NCI-H2171 treated with DMSO at 0.1 percent for 48 hours (cell line): ENCODE data around the gene WFIKKN2.
"Not testable (repeated sequence)": the region's sequence is repeated elsewhere in the genome, so short reads cannot be mapped to it uniquely, and the experiment has no call there.

Experiments
- DNase-seq: peaks from one replicate; lab custom pipeline; 2025; lab: John Stamatoyannopoulos, UW

Gene WFIKKN2

GRCh38 chr17:50855708-50856330 lies 20.4 kb downstream of the WFIKKN2 start:
- DNase-seq, result no peak

GRCh38 chr17:50856431-50856830 lies 21.0 kb downstream of the WFIKKN2 start:
- DNase-seq, result no peak

GRCh38 chr17:50858486-50859225 lies 23.3 kb downstream of the WFIKKN2 start:
- DNase-seq, result no peak

DNA sequence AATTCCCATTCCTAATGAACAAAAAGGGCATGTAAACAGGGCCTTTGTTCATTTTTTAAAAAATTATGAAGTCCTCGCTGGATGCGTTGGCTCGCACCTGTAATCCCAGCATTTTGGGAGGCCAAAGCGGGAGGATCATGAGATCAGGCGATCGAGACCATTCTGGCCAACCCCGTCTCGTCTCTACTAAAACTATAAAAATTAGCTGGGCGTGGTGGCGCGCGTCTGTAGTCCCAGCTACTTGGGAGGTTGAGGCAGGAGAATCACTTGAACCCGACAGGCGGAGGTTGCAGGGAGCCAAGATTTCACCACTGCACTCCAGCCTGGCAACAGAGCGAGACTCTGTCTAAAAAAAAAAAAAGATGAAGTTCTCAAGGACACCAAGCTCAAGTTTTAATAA lies 24.3 kb downstream of the WFIKKN2 start:
- DNase-seq, result not testable (repeated sequence)

- DNase-seq, result no peak
Measured at GRCh38 chr17:50861334-50861676, 25.9 kb downstream of the WFIKKN2 start.

- no peak for DNase-seq
Measured at GRCh38 chr17:50861822-50862528, 26.6 kb downstream of the WFIKKN2 start.

DNA sequence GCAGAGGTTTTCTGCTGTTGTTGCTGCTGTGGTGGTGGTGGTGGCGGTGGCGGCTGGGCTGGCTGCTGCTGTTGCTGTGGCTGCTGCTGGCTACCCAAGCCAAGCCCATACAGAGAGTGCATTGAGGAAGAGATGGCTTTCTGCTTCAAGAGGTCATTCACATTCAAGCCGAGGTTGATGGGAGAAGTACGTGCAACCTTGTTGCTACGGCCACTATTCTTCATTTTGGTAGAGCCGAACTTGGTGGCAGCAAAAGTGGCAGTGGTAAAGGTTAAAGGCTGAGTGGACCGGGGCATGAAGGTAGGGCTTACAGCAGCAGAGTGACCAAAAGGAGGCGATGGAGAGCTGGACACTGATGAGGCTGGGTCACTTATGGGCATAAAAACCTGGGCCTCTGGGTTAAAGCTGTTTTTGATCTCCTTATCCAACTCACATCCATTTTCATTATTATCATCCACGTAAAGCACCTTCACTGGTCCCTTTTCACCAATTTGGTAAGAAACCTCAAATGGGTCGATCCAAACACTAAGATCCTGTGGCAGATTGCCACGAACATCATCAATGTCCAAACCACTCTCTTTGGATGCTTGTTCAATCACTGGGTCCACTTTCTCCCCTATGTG lies 27.9 kb downstream of the WFIKKN2 start:
- no peak for DNase-seq

DNA sequence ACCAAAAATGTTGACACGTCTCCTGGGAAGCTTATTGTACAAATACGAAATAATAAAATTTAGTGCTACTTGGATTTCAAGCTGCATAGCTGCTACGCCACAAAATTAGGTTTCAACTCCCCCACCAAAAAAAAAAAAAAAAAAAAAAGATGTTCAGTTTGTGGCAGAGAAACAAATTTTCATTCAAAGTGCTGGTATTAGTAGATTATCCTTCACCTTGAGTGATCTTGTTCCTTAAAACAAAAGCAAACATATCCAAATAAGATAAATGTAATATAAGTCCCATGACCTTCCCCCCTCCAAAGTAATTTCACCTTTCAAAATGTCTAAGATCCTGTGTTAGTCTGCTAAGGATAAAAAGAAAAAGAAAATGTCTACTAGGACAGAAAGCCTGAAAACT lies 28.5 kb downstream of the WFIKKN2 start:
- no peak for DNase-seq

- no peak for DNase-seq
Measured at GRCh38 chr17:50864747-50865059, 29.3 kb downstream of the WFIKKN2 start.

GRCh38 chr17:50865060-50865867 lies 29.9 kb downstream of the WFIKKN2 start:
- peak; percentile 57 for DNase-seq

DNA sequence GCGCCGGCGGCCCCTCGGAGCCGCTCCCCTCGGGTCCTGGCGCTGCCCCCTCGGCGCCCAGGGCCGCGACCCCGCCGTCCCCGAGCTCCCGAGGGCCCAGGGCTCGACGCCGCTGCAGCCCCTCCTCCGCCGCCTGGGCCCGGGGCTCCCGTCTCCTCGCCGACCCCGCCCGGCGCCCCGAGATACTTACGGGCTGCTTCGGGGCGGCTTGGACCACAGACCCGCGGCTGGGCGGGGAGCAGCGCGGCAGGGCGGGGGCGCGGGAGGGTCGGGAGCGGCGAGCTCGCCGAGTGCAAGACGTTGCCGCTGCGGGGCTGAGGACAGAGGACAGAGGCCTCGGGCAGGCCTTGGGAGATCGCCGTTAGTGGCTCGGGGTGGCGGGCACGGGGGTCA lies 30.5 kb downstream of the WFIKKN2 start:
- DNase-seq, result no peak

DNA sequence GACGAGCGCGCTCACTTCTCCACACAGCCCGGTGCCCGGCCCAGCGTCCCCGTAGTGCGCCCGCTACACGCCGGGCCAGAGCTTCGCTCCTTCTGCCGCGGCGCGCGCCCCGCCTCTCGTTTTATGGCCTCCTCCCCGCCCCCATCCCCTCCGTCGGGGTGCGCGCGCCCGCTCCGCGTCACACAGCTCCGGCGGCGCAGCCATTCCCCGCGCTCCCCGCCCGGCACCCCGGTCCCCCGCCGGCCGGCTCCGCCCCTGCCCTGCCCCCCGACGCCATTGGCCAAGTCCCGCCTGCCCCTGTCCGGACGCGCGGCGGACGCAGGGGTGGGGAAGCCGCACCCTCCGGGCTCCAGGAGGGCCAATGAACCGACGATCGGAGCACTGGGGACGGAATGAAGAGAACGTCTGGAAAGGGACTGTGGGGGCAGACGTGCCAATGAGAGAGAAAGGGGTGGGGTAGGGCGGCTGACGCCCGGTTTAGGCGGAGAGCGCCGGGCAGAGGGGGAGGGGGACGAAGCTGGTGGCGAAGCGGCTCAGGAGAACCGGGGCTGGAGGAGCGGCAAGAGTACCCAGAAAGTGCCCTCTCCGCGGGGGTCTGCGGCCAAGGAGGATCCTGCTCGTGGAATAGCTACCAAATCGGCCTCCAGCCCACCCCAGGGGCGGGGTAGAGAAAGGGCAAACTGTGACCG lies 31.0 kb downstream of the WFIKKN2 start, which contains the start of gene TOB1:
Gene TOB1, minus strand, starts transcription at position 94 of the 689 bp plus-strand sequence. CDS start 2,337 bp downstream, outside the sequence.
- peak; percentile 94 for DNase-seq

- DNase-seq, result peak; percentile 92
Measured at GRCh38 chr17:50866950-50867362, 31.6 kb downstream of the WFIKKN2 start.

DNA sequence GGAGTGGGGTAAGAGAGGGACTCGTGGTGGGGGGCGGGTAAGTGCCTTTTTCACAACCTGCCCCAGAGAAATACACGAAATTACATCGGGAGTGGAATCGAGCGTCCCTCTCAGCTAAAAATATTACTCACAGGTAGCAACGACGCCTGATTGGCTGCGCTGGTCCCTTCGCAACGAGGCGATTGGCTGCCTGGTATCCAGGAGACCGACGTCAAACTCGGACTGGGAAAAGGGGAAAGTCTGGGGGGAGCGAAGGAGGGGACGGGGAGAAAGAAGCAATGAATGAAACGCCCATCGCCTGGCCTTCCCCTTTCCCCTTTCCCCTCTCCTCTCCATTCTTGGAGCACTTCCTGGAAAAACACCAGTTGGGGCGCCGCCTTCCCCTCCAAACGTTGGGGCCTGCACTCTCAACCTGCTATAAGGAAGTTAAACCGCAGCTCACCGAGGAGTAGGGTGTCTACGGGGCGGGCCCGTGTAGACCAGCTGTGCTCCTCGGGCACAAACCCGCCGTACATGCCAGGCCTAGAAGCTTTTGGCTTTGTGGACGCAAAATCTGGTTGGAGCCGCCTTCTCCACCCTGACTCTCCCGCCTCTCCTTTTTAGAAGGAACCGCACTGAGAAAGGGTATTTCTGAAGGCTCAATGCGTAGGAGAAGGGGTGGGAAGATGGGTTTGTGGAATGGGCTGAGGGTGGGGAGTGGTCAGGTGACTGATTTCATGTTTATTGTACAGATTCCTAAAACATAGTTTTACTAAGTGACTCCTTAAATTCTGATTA lies 32.2 kb downstream of the WFIKKN2 start:
- peak; percentile 95 for DNase-seq

DNA sequence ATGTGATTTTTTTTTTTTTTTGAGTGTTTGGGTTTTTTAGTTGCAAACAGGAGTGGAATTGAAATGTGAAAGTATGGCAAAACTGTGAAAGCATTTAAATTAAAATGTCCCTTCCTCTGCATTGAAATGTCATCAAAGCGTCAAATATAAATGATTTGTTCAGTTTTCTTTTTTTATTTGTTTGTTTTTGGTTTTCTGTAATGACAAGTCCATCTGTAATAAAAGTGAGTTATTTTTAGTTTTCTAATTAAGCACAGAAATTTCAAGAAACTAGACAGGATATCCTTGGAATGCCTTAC lies 32.7 kb downstream of the WFIKKN2 start:
- DNase-seq, result no peak

GRCh38 chr17:50868602-50869001 lies 33.2 kb downstream of the WFIKKN2 start:
- no peak for DNase-seq

DNA sequence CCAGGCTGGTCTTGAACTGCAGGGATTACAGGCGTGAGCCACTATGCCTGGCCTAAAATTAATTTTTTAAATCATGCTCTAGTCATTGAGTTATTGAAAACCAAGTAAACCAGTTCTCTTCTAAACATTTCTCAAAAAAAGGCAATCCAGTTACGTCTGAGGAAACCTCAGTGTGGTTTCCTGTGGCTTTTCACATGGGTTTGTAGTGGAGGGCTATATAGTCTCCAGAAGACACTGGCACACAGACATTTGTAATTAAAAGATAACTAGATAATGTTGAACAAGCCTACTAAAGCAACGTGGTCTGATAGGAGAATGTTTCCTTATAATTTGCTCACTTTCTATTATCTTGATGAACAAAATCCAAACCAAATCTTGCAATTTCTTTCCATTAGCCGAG lies 36.0 kb downstream of the WFIKKN2 start:
- no peak for DNase-seq

GRCh38 chr17:50871898-50872297 lies 36.5 kb downstream of the WFIKKN2 start:
- no peak for DNase-seq

DNA sequence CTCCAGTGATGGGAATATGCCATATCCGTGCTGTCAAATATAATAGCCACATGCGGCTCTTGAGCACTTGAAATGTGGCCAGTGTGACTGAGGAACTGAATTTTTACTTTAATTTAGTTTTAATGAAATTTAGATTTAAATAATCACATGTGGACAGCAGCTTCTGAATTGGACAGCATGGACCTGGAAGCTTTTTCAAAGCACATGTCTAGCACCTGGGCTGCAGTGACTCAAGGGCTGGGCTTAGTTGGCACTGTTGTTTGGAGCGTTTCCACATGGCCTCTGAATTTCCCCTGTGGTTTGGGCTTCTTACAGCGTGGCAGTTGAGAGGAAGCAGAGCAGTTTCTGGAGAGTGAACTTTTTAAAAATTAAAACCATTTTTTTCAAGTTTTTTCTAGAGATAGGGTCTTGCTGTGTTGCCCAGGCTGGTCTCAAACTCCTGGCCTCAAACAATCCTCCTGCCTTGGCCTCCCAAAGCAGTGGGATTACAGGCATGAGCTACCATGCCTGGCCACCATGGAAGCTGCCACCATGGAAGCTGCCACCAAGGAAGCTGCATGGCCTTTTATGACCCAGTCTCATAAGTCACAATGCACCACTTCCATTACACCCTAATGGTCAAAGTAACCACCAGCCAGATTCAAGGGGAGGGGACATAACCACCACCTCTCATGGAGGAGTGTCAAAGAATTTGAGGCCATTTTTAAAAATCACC lies 37.5 kb downstream of the WFIKKN2 start:
- DNase-seq, result no peak

GRCh38 chr17:50875074-50875473 lies 39.7 kb downstream of the WFIKKN2 start:
- no peak for DNase-seq
